HG02884 (cell line): Measurements from ENCODE around the gene SLC2A13.
"Not testable (repeated sequence)": the region's sequence is repeated elsewhere in the genome, so short reads cannot be mapped to it uniquely, and the experiment has no call there.

Experiments
- ATAC-seq: cut with Tn5 transposase; IDR thresholded peaks from one replicate; pipeline ENCODE4 v1.9.1; 2021; ENCODE audit warnings: mild to moderate bottlenecking, moderate library complexity; ENCODE audit not compliant: unreplicated experiment

SLC2A13 gene

GRCh38 chr12:40044396-40044795, 61.5 kb downstream of the SLC2A13 start:
- ATAC-seq, result no peak

- ATAC-seq, result no peak
Measured at GRCh38 chr12:40039598-40039997, 66.3 kb downstream of the SLC2A13 start.

GRCh38 chr12:40038619-40039018, 67.3 kb downstream of the SLC2A13 start:
- no peak for ATAC-seq

- ATAC-seq, result no peak
Measured at GRCh38 chr12:40034712-40035111, 71.2 kb downstream of the SLC2A13 start.

GRCh38 chr12:40034156-40034555, 71.7 kb downstream of the SLC2A13 start:
- no peak for ATAC-seq

GRCh38 chr12:40033242-40033630, 72.6 kb downstream of the SLC2A13 start:
- no peak for ATAC-seq

- no peak for ATAC-seq
Measured at GRCh38 chr12:40032433-40033241, 73.2 kb downstream of the SLC2A13 start.

GRCh38 chr12:40031965-40032364, 73.9 kb downstream of the SLC2A13 start:
- no peak for ATAC-seq

- ATAC-seq, result not testable (repeated sequence)
Measured at GRCh38 chr12:40030970-40031369, 74.9 kb downstream of the SLC2A13 start.

GRCh38 chr12:40028296-40028695, 77.6 kb downstream of the SLC2A13 start:
- ATAC-seq, result no peak

- no peak for ATAC-seq
Measured at GRCh38 chr12:40022850-40023249, 83.0 kb downstream of the SLC2A13 start.

GRCh38 chr12:40020261-40020691, 85.6 kb downstream of the SLC2A13 start:
- no peak for ATAC-seq

GRCh38 chr12:40017488-40017887, 88.4 kb downstream of the SLC2A13 start:
- no peak for ATAC-seq

GRCh38 chr12:40016980-40017379, 88.9 kb downstream of the SLC2A13 start:
- ATAC-seq, result no peak

GRCh38 chr12:40015881-40016280, 90.0 kb downstream of the SLC2A13 start:
- ATAC-seq, result no peak

- no peak for ATAC-seq
Measured at GRCh38 chr12:40015345-40015744, 90.5 kb downstream of the SLC2A13 start.

GRCh38 chr12:40013847-40014246, 92.0 kb downstream of the SLC2A13 start:
- no peak for ATAC-seq

GRCh38 chr12:40013292-40013691, 92.6 kb downstream of the SLC2A13 start:
- no peak for ATAC-seq

- no peak for ATAC-seq
Measured at GRCh38 chr12:40012711-40013110, 93.2 kb downstream of the SLC2A13 start.

- ATAC-seq, result peak; percentile 15
Measured at GRCh38 chr12:40011775-40012129, 94.1 kb downstream of the SLC2A13 start.

GRCh38 chr12:40010899-40011774, 94.7 kb downstream of the SLC2A13 start:
- peak; percentile 97 for ATAC-seq
